IMR-90 (cell line): ENCODE data around the gene ADGRG6. TPM values are rescaled to one million over a fixed set of nuclear protein-coding genes. Genes with fewer than 3 reads are reported as not detected.

ENCODE experiments used
- ATAC-seq: fragments of 200-7000 bp; cut with Tn5 transposase; 2 replicates; pipeline ENCODE4 v1.9.1; 2020; ENCODE audit warnings: low read depth, mild to moderate bottlenecking, moderate library complexity
- BruUV-seq: library from RNA; stranded (reverse); fragments of 400-500 nt; replicated peaks from 2 replicates; lab custom pipeline; 2021; lab: Mats Ljungman, UMichigan
- CTCF ChIA-PET: fragments of 300-600 bp; formaldehyde crosslinking; extraction: SDS; loops from one replicate; lab custom pipeline; 2021; ENCODE audit warnings: antibody characterized with exemption; lab: Yijun Ruan, JAX
- POLR2A ChIA-PET: fragments of 300-600 bp; sonication (Branson Sonifier 250); formaldehyde crosslinking; loops from one replicate; lab custom pipeline; 2022; ENCODE audit warnings: antibody characterized with exemption; ENCODE audit not compliant: unreplicated experiment; lab: Charles Lee
- DNase-seq: peaks from one replicate; pipeline ENCODE4 v3.0.0; 2013
- H2AFZ ChIP-seq: replicated peaks from 2 replicates; pipeline ENCODE3; 2013; ENCODE audit warnings: low read length, mild to moderate bottlenecking; ENCODE audit not compliant: poor library complexity
- H2AK5ac ChIP-seq: 2 replicates; pipeline ENCODE4 v1.6.1; 2013; ENCODE audit warnings: low read depth, low read length, inconsistent platforms
- H2AK9ac ChIP-seq: replicated peaks from 2 replicates; pipeline ENCODE3; 2013; ENCODE audit warnings: mild to moderate bottlenecking, low read depth, low read length, moderate library complexity; ENCODE audit not compliant: poor library complexity
- H2BK120ac ChIP-seq: 2 replicates; pipeline ENCODE4 v1.6.1; 2013; ENCODE audit warnings: low read depth, low read length, inconsistent platforms
- H2BK15ac ChIP-seq: 3 replicates; pipeline ENCODE4 v1.6.1; 2013; ENCODE audit warnings: low read depth, low read length, inconsistent platforms
- H2BK20ac ChIP-seq: 2 replicates; pipeline ENCODE4 v1.6.1; 2013; ENCODE audit warnings: low read depth, mild to moderate bottlenecking, inconsistent platforms, low read length, moderate library complexity
- H2BK5ac ChIP-seq: 2 replicates; pipeline ENCODE4 v1.6.1; 2013; ENCODE audit warnings: mild to moderate bottlenecking, low read depth, low read length, inconsistent platforms; ENCODE audit not compliant: poor library complexity, severe bottlenecking
- H3K14ac ChIP-seq: replicated peaks from 2 replicates; pipeline ENCODE4 v1.6.1; 2013; ENCODE audit warnings: low read depth, low read length, inconsistent platforms
- H3K18ac ChIP-seq: 2 replicates; pipeline ENCODE4 v1.6.1; 2013; ENCODE audit warnings: low read depth, low read length, control low read depth
- H3K23ac ChIP-seq: 2 replicates; pipeline ENCODE4 v1.6.1; 2013; ENCODE audit warnings: low read depth, low read length, inconsistent platforms
- H3K27ac ChIP-seq: 2 replicates; pipeline ENCODE4 v1.5.1; 2013; ENCODE audit warnings: mild to moderate bottlenecking, control low read depth, low read length; ENCODE audit not compliant: insufficient read depth
- H3K27me3 ChIP-seq: 2 replicates; pipeline ENCODE4 v1.6.1; 2013; ENCODE audit warnings: low read length; ENCODE audit not compliant: control insufficient read depth, insufficient read depth
- H3K36me3 ChIP-seq: 2 replicates; pipeline ENCODE4 v1.6.1; 2013; ENCODE audit warnings: low read length, mixed read lengths; ENCODE audit not compliant: control insufficient read depth, insufficient read depth
- H3K4ac ChIP-seq: 2 replicates; pipeline ENCODE4 v1.6.1; 2013; ENCODE audit warnings: low read depth, low read length, inconsistent platforms
- H3K4me1 ChIP-seq: 2 replicates; pipeline ENCODE4 v1.6.1; 2013; ENCODE audit warnings: low read length, mixed read lengths; ENCODE audit not compliant: control insufficient read depth, insufficient read depth
- H3K4me2 ChIP-seq: 2 replicates; pipeline ENCODE4 v1.6.1; 2013; ENCODE audit warnings: low read depth, mild to moderate bottlenecking, control low read depth, low read length, moderate library complexity
- H3K4me3 ChIP-seq: 2 replicates; pipeline ENCODE4 v1.5.1; 2013; ENCODE audit warnings: low read depth, mild to moderate bottlenecking, control low read depth, low read length, moderate library complexity; ENCODE audit not compliant: insufficient read depth
- H3K56ac ChIP-seq: 2 replicates; pipeline ENCODE4 v1.6.1; 2013; ENCODE audit warnings: low read length, inconsistent platforms; ENCODE audit not compliant: insufficient read depth; ENCODE audit errors: extremely low read depth
- H3K79me1 ChIP-seq, 2 experiments: 2 replicates each; pipeline ENCODE4 v1.6.1; 2013; ENCODE audit warnings: low read length in 2 of 2, inconsistent platforms in 1 of 2, low read depth in 1 of 2
- H3K9ac ChIP-seq: 2 replicates; pipeline ENCODE4 v1.6.1; 2013; ENCODE audit warnings: low read depth, low read length, control low read depth
- H3K9me1 ChIP-seq: 2 replicates; pipeline ENCODE4 v1.6.1; 2013; ENCODE audit warnings: low read length, inconsistent platforms; ENCODE audit not compliant: insufficient read depth
- H3K9me3 ChIP-seq: 2 replicates; pipeline ENCODE4 v1.6.1; 2013; ENCODE audit warnings: low read length; ENCODE audit not compliant: control insufficient read depth, insufficient read depth
- H4K20me1 ChIP-seq: 2 replicates; pipeline ENCODE4 v1.6.1; 2013; ENCODE audit warnings: low read length, inconsistent platforms; ENCODE audit not compliant: insufficient read depth
- H4K5ac ChIP-seq: 2 replicates; pipeline ENCODE4 v1.6.1; 2013; ENCODE audit warnings: mild to moderate bottlenecking, low read depth, low read length, control low read depth
- H4K8ac ChIP-seq, 2 experiments: 2 replicates each; pipeline ENCODE4 v1.6.1; 2013; ENCODE audit warnings: low read depth in 2 of 2, low read length in 2 of 2, control low read depth in 1 of 2, inconsistent platforms in 1 of 2
- H4K91ac ChIP-seq: 2 replicates; pipeline ENCODE4 v1.6.1; 2013; ENCODE audit warnings: low read depth, low read length, inconsistent platforms; ENCODE audit not compliant: insufficient read depth
- CEBPB ChIP-seq: IDR thresholded peaks from 2 replicates; pipeline ENCODE4 v1.6.1; 2012; ENCODE audit warnings: low read depth, low read length, improper control_type of control experiment
- FOS ChIP-seq: fragments of 150-350 bp; IDR thresholded peaks from 2 replicates; pipeline ENCODE4 v1.6.1; 2016; ENCODE audit warnings: low read depth, low read length
- MAFK ChIP-seq: IDR thresholded peaks from 2 replicates; pipeline ENCODE4 v1.6.1; 2012; ENCODE audit warnings: low read depth, low read length, improper control_type of control experiment
- MAZ ChIP-seq: IDR thresholded peaks from 2 replicates; pipeline ENCODE4 v1.6.1; 2012; ENCODE audit warnings: low read depth, mild to moderate bottlenecking, low read length, improper control_type of control experiment, moderate library complexity, borderline replicate concordance
- MXI1 ChIP-seq: IDR thresholded peaks from 2 replicates; pipeline ENCODE4 v1.6.1; 2012; ENCODE audit warnings: low read depth, mild to moderate bottlenecking, low read length, moderate library complexity, borderline replicate concordance
- NFE2L2 ChIP-seq: fragments of 150-350 bp; IDR thresholded peaks from 2 replicates; pipeline ENCODE4 v1.6.1; 2016; ENCODE audit warnings: low read depth, mild to moderate bottlenecking, low read length
- POLR2A ChIP-seq: IDR thresholded peaks from 2 replicates; pipeline ENCODE4 v1.6.1; 2012; ENCODE audit warnings: mild to moderate bottlenecking, low read depth, low read length
- RAD21 ChIP-seq: IDR thresholded peaks from 2 replicates; pipeline ENCODE4 v1.6.1; 2012; ENCODE audit warnings: low read length, improper control_type of control experiment
- RCOR1 ChIP-seq: IDR thresholded peaks from 2 replicates; pipeline ENCODE4 v1.6.1; 2012; ENCODE audit warnings: mild to moderate bottlenecking, low read length, improper control_type of control experiment; ENCODE audit not compliant: insufficient replicate concordance
- SMC3 ChIP-seq: fragments of 150-350 bp; IDR thresholded peaks from 2 replicates; pipeline ENCODE4 v1.6.1; 2016; ENCODE audit warnings: low read depth, mild to moderate bottlenecking, antibody characterized with exemption, low read length, moderate library complexity
- WGBS, 2 experiments: methylation state at CpG; one replicate each; pipeline versions ENCODE4 v1.1.5 to v1.1.7; 2013; ENCODE audit warnings: missing lambda C conversion rate in 2 of 2; ENCODE audit not compliant: insufficient read length in 1 of 2; ENCODE audit errors: extremely low coverage in 2 of 2; 5-methylcytosine and 5-hydroxymethylcytosine counted together
- dilution Hi-C: fragments of 300-500 bp; cut with HindIII; formaldehyde crosslinking; loops from one replicate; pipeline ENCODE4 v1.14.3; 2018; ENCODE audit warnings: low sequenced_read_pairs; ENCODE audit not compliant: unreplicated experiment
- in situ Hi-C: fragments of 300-500 bp; cut with MboI; formaldehyde crosslinking; loops from 3 replicates; pipeline ENCODE4 v1.14.3; 2019; ENCODE audit warnings: low sequenced_read_pairs, inconsistent platforms, mixed read lengths
- intact Hi-C: fragments of 100-400 bp; cut with micrococcal nuclease; formaldehyde crosslinking; loops from 2 replicates; pipeline ENCODE4 v1.10.0; 2022
- polyA plus RNA-seq, 3 experiments: library from polyadenylated mRNA; depleted of rRNA; stranded (reverse); fragments of >200 nt; gene quantifications; 2 replicates each; pipeline ENCODE4 v1.2.3, GENCODE V29; 2012; ENCODE audit warnings: low replicate concordance in 1 of 3
- total RNA-seq: library from RNA; depleted of rRNA; stranded (reverse); fragments of >200 nt; gene quantifications from 2 replicates; pipeline ENCODE4 v1.2.3, GENCODE V29; 2012
- TF ChIP-seq, protein P1 (sequence below): fragments of 150-350 bp; IDR thresholded peaks from 2 replicates; pipeline ENCODE4 v1.6.1; 2017; ENCODE audit warnings: mild to moderate bottlenecking, antibody characterized with exemption, low read length, low read depth
- TF ChIP-seq, protein P2 (sequence below): fragments of 150-350 bp; IDR thresholded peaks from 2 replicates; pipeline ENCODE4 v1.6.1; 2016; ENCODE audit warnings: low read depth, mild to moderate bottlenecking, low read length, moderate library complexity, borderline replicate concordance

Gene ADGRG6
- total and polyA plus RNA-seq, 2 of the 4 experiments (the other 2 are of a cell fraction): 10.0 to 20.3 TPM

DNA sequence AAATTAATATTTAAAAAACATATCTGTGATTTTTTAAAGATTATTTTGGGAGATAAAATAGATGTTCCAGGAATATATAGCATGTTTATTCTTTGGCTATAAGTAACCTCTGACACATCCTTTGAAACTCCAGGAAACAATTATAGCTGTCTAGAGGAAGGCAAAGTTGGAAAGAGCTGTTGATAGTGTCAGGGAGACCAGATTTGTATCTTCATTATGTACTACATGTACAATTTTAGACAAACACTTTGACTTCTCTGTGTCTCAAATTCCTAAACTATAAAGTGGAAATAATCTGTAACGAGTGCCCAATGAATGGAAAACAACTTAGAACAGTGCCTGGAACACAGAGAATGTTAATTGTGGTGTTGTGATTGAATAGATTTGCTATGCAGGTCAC, 25.6 kb upstream of the ADGRG6 start:
- Histone ChIP-seq H2BK5ac (peak overlapping the region; percentile 15), H3K18ac (no peak overlapping the region), H4K5ac (no peak overlapping the region), H3K4me3 (no peak overlapping the region), H3K79me1 (no peaks in the 10 kb centered on the region), H3K56ac (no peak overlapping the region), H2AK5ac (no peak overlapping the region), H3K4me2 (no peak overlapping the region), H3K9ac (no peak overlapping the region), H2AFZ (no peak overlapping the region), H2AK9ac (no peak overlapping the region), H3K23ac (no peak overlapping the region), H3K14ac (no peak overlapping the region; the same call in 1 of the 2 replicates), H3K4me1 (peaks cover 6% of the 10 kb centered on the region), H2BK15ac (no peak overlapping the region), H2BK20ac (no peak overlapping the region), H4K20me1 (no peaks in the 10 kb centered on the region), H2BK120ac (no peak overlapping the region), H3K36me3 (no peaks in the 10 kb centered on the region), H3K4ac (no peak overlapping the region), H3K27ac (no peak overlapping the region), H4K91ac (no peak overlapping the region), H3K9me3 (0 out of 2 replicates have a peak, but pooled peaks cover 2% of the 10 kb centered on the region), H3K27me3 (no peaks in the 10 kb centered on the region), H4K8ac (no peak overlapping the region), H3K9me1 (peaks cover 3% of the 10 kb centered on the region; the same call in 1 of the 2 replicates)
- no peak for ATAC-seq
- in situ Hi-C loops: no loop called here
- no peak for DNase-seq
- BruUV-seq: no TSS peak
- TF ChIP-seq SMC3: no peak
- no peak for TF ChIP-seq RAD21
- no peak for TF ChIP-seq FOS
- TF ChIP-seq, protein P1, sequence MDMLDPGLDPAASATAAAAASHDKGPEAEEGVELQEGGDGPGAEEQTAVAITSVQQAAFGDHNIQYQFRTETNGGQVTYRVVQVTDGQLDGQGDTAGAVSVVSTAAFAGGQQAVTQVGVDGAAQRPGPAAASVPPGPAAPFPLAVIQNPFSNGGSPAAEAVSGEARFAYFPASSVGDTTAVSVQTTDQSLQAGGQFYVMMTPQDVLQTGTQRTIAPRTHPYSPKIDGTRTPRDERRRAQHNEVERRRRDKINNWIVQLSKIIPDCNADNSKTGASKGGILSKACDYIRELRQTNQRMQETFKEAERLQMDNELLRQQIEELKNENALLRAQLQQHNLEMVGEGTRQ: no peak
- TF ChIP-seq, protein P2, sequence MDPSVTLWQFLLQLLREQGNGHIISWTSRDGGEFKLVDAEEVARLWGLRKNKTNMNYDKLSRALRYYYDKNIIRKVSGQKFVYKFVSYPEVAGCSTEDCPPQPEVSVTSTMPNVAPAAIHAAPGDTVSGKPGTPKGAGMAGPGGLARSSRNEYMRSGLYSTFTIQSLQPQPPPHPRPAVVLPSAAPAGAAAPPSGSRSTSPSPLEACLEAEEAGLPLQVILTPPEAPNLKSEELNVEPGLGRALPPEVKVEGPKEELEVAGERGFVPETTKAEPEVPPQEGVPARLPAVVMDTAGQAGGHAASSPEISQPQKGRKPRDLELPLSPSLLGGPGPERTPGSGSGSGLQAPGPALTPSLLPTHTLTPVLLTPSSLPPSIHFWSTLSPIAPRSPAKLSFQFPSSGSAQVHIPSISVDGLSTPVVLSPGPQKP: no peak
- no peak for TF ChIP-seq CEBPB
- no peak for TF ChIP-seq MXI1
- TF ChIP-seq NFE2L2: no peak
- no peak for TF ChIP-seq MAZ
- TF ChIP-seq MAFK: no peak
- TF ChIP-seq POLR2A: no peak
- TF ChIP-seq RCOR1: no peak
- ChIA-PET CTCF (no interaction called here), POLR2A (no interaction called here)
- WGBS, 2 experiments: no CpG with 5 or more reads among the region's 1 CpG
- dilution Hi-C loops: no loop called here
- intact Hi-C loops: no loop called here
